Transverse colon (tissue), 4 donors: ENCODE results near the gene COQ2.

Source experiments
- POLR2A ChIP-seq: fragments of 450-650 bp; IDR thresholded peaks from one replicate; pipeline ENCODE4 v1.6.1; 2016; ENCODE audit warnings: antibody characterized with exemption, mild to moderate bottlenecking, moderate library complexity
- POLR2AphosphoS5 ChIP-seq, 3 donors: sonication (generic); formaldehyde crosslinking; IDR thresholded peaks; one replicate each; pipeline ENCODE4 v1.6.1; 2016; ENCODE audit warnings: antibody characterized with exemption in 3 of 3
- TF ChIP-seq, protein P1 (sequence below), 5 experiments: fragments of 200-600 bp in 3 of 5; fragments of 450-650 bp in 2 of 5; sonication (generic) in 3 of 5; IDR thresholded peaks; 1 replicate in 2 of 5; 2 replicates in 3 of 5; pipeline ENCODE4 v1.5.1; 2016 to 2017; ENCODE audit warnings: antibody characterized with exemption in 5 of 5, inconsistent platforms in 3 of 5, mild to moderate bottlenecking in 2 of 5, moderate library complexity in 1 of 5

DNA sequence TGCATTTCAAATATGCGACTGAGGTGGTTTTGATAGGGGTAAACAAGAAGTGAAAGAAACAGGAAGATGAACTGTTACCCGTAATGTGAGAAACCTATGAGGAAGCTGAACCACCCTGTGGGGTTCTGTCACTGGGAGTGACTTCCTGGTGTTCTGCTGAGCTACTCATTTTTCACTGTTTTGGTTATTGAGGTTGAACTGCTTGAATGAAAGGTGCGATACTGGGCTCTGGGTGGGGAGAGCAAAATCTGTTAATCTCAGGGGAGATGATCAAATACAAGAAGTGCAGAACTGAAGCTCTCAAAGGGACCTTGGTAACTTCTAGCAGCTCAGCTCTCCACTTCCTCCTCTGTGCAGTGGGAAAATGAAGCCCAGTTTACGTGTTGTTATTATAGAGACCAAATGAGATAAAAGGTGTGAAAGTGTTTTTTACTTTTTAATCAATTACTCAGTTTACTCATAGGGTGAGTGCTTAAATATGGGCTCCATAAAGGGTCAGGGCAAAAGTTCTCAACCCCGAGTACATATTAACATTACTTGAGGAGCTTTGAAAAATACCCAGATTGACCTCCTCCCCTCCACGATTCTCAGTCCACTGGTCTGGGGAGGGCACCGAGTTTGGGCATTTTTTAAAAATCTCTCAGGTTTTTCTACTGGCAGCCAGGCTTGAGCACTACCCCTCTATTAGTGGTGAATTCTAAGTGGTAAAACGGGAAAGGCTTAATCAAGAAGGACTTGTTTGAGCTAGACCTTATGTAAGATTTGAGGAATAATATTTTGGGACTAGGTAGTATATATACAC lies 66.7 kb downstream of the COQ2 start:
- TF ChIP-seq, protein P1, sequence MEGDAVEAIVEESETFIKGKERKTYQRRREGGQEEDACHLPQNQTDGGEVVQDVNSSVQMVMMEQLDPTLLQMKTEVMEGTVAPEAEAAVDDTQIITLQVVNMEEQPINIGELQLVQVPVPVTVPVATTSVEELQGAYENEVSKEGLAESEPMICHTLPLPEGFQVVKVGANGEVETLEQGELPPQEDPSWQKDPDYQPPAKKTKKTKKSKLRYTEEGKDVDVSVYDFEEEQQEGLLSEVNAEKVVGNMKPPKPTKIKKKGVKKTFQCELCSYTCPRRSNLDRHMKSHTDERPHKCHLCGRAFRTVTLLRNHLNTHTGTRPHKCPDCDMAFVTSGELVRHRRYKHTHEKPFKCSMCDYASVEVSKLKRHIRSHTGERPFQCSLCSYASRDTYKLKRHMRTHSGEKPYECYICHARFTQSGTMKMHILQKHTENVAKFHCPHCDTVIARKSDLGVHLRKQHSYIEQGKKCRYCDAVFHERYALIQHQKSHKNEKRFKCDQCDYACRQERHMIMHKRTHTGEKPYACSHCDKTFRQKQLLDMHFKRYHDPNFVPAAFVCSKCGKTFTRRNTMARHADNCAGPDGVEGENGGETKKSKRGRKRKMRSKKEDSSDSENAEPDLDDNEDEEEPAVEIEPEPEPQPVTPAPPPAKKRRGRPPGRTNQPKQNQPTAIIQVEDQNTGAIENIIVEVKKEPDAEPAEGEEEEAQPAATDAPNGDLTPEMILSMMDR (IDR thresholded peaks at IDR 0.05), result no peak
- no peak for TF ChIP-seq POLR2AphosphoS5 (IDR thresholded peaks at IDR 0.05)
- TF ChIP-seq POLR2A, result no peak
